ENCODE results near the gene LGALS3BP.
A peak's percentile ranks its signal among the peaks of the same experiment; 100 is the strongest.

Gene LGALS3BP

DNA sequence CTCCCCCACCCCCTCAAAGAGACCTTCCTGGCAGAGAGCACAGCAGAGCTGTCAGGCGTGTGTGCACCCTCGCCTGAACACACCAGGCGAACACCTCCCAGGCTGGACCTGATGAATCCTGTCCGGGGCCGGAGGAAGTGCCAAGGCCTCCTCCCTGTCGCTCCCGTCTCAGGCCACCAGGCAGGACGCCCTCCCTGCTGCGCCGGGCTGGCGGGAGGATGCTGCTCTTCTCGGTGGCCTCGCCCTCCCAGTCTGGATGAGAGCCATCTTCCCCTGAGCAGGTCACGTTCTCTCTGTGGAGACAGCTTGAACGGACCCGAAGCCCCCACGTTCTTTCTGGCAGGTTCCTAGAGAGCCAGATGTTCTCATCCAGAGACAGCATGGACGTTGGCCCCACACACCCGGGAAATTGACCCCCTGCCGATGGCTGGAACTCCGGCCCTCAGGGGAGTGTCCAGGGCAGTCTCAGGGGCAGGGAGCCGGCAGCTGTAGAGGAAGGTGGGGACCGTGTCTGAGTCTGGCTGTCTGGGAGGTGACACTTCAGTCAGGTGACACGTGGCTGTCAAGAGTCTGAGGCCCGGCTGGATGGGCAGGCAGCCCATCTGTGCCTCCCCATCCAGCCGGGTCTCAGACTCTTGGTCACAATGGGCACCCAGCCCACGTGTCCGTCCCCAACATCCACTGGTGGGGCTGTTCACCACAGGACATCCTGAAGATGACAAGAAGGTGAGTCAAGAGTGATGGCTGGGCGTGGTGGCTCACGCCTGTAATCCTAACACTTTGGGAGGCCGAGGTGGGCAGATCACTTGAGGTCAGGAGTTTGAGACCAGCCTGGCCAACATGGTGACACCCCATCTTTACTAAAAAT, 49.6 kb downstream of the LGALS3BP start:
- Histone ChIP-seq H3K79me2 (ENCODE audit: insufficient read depth, low read length) (no peaks in the 10 kb centered on the region), H3K9me2 (ENCODE audit: low read depth, low read length) (no peaks in the 10 kb centered on the region), H3K36me3 (ENCODE audit: insufficient read depth, low read length) (no peaks in the 10 kb centered on the region), H3K27me3 (ENCODE audit: insufficient read depth, low read length) (peaks cover 9% of the 10 kb centered on the region; the same call in 1 of the 2 replicates), H3F3A (ENCODE audit: insufficient read depth, low read length) (no peaks in the 10 kb centered on the region), H2AFZ (ENCODE audit: low read length) (no peak overlapping the region), H3K27ac (ENCODE audit: low read depth, low read length, poor library complexity, severe bottlenecking) (no peak overlapping the region), H3K9ac (ENCODE audit: low read length) (no peak overlapping the region), H4K20me1 (ENCODE audit: insufficient read depth, low read length) (no peaks in the 10 kb centered on the region), H3K9me3 (ENCODE audit: low read length) (no peaks in the 10 kb centered on the region), H3K4me1 (ENCODE audit: insufficient read depth, low read length, severe bottlenecking) (no peaks in the 10 kb centered on the region), H3K4me3 (ENCODE audit: low read depth, low read length, poor library complexity, severe bottlenecking) (no peak overlapping the region), H3K4me2 (ENCODE audit: low read length) (no peak overlapping the region)
- TF ChIP-seq, protein P1, sequence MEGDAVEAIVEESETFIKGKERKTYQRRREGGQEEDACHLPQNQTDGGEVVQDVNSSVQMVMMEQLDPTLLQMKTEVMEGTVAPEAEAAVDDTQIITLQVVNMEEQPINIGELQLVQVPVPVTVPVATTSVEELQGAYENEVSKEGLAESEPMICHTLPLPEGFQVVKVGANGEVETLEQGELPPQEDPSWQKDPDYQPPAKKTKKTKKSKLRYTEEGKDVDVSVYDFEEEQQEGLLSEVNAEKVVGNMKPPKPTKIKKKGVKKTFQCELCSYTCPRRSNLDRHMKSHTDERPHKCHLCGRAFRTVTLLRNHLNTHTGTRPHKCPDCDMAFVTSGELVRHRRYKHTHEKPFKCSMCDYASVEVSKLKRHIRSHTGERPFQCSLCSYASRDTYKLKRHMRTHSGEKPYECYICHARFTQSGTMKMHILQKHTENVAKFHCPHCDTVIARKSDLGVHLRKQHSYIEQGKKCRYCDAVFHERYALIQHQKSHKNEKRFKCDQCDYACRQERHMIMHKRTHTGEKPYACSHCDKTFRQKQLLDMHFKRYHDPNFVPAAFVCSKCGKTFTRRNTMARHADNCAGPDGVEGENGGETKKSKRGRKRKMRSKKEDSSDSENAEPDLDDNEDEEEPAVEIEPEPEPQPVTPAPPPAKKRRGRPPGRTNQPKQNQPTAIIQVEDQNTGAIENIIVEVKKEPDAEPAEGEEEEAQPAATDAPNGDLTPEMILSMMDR (IDR thresholded peaks at IDR 0.05; ENCODE audit: low read length) = no peak
- TF ChIP-seq EZH2 (IDR thresholded peaks at IDR 0.05; ENCODE audit: borderline replicate concordance, low read length) = no peak

DNA sequence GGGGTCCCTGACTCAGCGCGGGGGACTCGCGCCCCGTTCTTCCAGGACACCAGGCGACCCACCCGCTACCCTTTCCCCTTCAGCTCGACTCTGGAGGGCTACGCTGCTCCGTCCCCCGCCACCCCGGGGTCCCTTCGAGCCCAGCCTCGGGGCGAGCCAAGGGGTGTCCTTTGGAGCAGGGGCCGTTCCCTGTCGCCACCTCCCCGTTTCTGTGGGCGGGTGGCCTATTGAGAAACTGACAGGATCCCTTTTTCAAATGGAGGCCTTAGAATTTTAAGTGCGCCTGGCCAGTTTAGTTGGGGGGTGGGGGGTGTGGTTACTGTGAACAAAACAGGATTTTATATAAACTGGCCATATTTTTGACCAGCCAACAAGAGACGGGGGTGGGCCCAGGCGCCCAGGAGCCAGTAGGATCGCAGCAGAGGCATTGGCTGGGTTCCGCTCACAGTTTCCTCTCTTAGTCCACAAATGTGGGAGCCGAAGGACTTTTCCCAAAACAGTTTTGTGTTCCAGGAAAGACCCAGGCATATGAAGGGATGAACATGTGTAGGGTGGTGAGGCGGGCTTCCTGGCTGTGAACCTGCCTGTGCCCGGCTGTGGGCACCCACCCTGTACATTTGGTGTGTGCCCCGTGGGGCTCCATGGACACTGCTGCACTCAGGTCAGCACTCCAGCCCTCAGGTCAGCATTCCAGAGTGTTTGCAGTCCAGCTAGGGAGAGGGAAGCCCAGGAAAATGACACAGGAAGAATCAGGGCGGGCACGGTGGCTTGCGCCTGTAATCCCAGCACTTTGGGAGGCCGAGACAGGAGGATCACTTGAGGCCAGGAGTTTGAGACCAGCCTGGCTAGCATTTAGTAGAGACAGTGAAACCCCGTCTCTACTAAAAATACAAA, 53.8 kb downstream of the LGALS3BP start:
- Histone ChIP-seq H3K27me3 (ENCODE audit: insufficient read depth, low read length) (peaks cover 4% of the 10 kb centered on the region; the same call in 1 of the 2 replicates), H3K9ac (ENCODE audit: low read length) (no peak overlapping the region), H3K4me1 (ENCODE audit: insufficient read depth, low read length, severe bottlenecking) (peaks cover 8% of the 10 kb centered on the region), H3K79me2 (ENCODE audit: insufficient read depth, low read length) (no peaks in the 10 kb centered on the region), H3K9me2 (ENCODE audit: low read depth, low read length) (no peaks in the 10 kb centered on the region), H3K27ac (ENCODE audit: low read depth, low read length, poor library complexity, severe bottlenecking) (no peak overlapping the region), H3K36me3 (ENCODE audit: insufficient read depth, low read length) (no peaks in the 10 kb centered on the region), H3K4me2 (ENCODE audit: low read length) (no peak overlapping the region), H4K20me1 (ENCODE audit: insufficient read depth, low read length) (no peaks in the 10 kb centered on the region), H3F3A (ENCODE audit: insufficient read depth, low read length) (no peaks in the 10 kb centered on the region), H3K4me3 (ENCODE audit: low read depth, low read length, poor library complexity, severe bottlenecking) (no peak overlapping the region), H3K9me3 (ENCODE audit: low read length) (no peaks in the 10 kb centered on the region), H2AFZ (ENCODE audit: low read length) (no peak overlapping the region)
- TF ChIP-seq, protein P1 (IDR thresholded peaks at IDR 0.05; ENCODE audit: low read length) = no peak
- no peak for TF ChIP-seq EZH2 (IDR thresholded peaks at IDR 0.05; ENCODE audit: borderline replicate concordance, low read length)

DNA sequence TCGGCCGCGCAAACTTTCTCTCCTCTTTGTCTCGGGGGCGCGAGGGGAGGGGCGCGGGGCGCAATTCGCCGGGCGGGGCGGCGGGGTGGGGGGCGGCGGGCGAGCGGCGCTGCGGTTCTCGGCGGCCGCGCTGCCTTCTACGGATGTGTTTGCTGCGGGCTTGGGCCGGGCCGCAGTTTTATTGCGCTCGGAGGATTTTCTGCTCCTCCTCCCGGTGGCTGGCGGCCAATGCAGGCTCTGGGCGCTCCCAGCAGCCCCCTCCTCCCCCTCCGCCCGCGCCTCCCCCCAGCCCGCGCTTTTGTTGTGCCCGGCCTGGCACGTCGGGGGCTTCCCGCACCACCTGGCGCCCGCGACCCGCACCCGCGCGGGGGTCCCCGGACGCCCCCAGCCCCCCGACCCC, 54.5 kb downstream of the LGALS3BP start, which contains the start of gene TIMP2:
Gene TIMP2 (minus strand): TSS at position 154 of the 400 bp plus-strand sequence. CDS start 299 bp downstream, outside the sequence.
- no peak within 1 kb of the TSS for H3K27ac ChIP-seq (ENCODE audit: low read depth, low read length, poor library complexity, severe bottlenecking)
- H3K4me1 ChIP-seq (ENCODE audit: insufficient read depth, low read length, severe bottlenecking) = peaks cover 8% of the 10 kb centered on the region
- peaks cover 8% of the 10 kb centered on the region for H3K27me3 ChIP-seq (ENCODE audit: insufficient read depth, low read length)
- H3K4me3 ChIP-seq (ENCODE audit: low read depth, low read length, poor library complexity, severe bottlenecking) = no peak within 1 kb of the TSS
- no peaks in the 10 kb centered on the region for H3F3A ChIP-seq (ENCODE audit: insufficient read depth, low read length)
- no peaks in the 10 kb centered on the region for H3K36me3 ChIP-seq (ENCODE audit: insufficient read depth, low read length)
- no peaks in the 10 kb centered on the region for H3K79me2 ChIP-seq (ENCODE audit: insufficient read depth, low read length)
- no peaks in the 10 kb centered on the region for H3K9me2 ChIP-seq (ENCODE audit: low read depth, low read length)
- no peaks in the 10 kb centered on the region for H4K20me1 ChIP-seq (ENCODE audit: insufficient read depth, low read length)
- H2AFZ ChIP-seq (ENCODE audit: low read length) = no peak within 1 kb of the TSS
- peak within 1 kb of the TSS; percentile 42 for H3K4me2 ChIP-seq (ENCODE audit: low read length)
- no peaks in the 10 kb centered on the region for H3K9me3 ChIP-seq (ENCODE audit: low read length)
- no peak for TF ChIP-seq EZH2 (IDR thresholded peaks at IDR 0.05; ENCODE audit: borderline replicate concordance, low read length)
- TF ChIP-seq, protein P1 (IDR thresholded peaks at IDR 0.05; ENCODE audit: low read length) = no peak
- no peak within 1 kb of the TSS for H3K9ac ChIP-seq (ENCODE audit: low read length)

Measured in OCI-LY1 (cell line).